Lower lobe of right lung (tissue), 2 donors: ENCODE measurements around the gene ADGRG2. TPM values are rescaled to one million over a fixed set of nuclear protein-coding genes. Genes with fewer than 3 reads are reported as not detected.

Experiments
- ATAC-seq, 2 donors: fragments of 200-7000 bp; cut with Tn5 transposase; one replicate each; pipeline ENCODE4 v1.9.1; 2020 to 2022; ENCODE audit warnings: mild to moderate bottlenecking in 2 of 2, moderate library complexity in 2 of 2
- DNase-seq: peaks from one replicate; pipeline ENCODE4 v3.0.0-alpha.2; 2020
- H3K27ac ChIP-seq: fragments of 200-600 bp; one replicate; pipeline ENCODE4 v1.8.0; 2022
- H3K27me3 ChIP-seq: fragments of 200-600 bp; one replicate; pipeline ENCODE4 v1.8.0; 2022; ENCODE audit warnings: low read depth
- H3K36me3 ChIP-seq: fragments of 200-600 bp; one replicate; pipeline ENCODE4 v1.8.0; 2022; ENCODE audit warnings: mild to moderate bottlenecking
- H3K4me1 ChIP-seq: fragments of 200-600 bp; one replicate; pipeline ENCODE4 v1.8.0; 2022
- H3K4me3 ChIP-seq: fragments of 200-600 bp; one replicate; pipeline ENCODE4 v1.8.0; 2022; ENCODE audit warnings: mild to moderate bottlenecking
- H3K9me3 ChIP-seq: fragments of 200-600 bp; one replicate; pipeline ENCODE4 v1.8.0; 2022
- intact Hi-C: fragments of 100-400 bp; cut with DNase I; formaldehyde crosslinking; loops from one replicate; pipeline ENCODE4 v1.11.0; 2022
- total RNA-seq: library from RNA; stranded (reverse); fragmentation: NEBNext Ultra II Directional; extraction: Animal tissue kit (Norgen Biotek cat#: 25700); gene quantifications from one replicate; pipeline ENCODE4 v1.2.1, GENCODE V29; 2021
- TF ChIP-seq, protein P1 (sequence below): fragments of 200-600 bp; IDR thresholded peaks from one replicate; pipeline ENCODE4 v1.8.0; 2022; ENCODE audit warnings: antibody characterized with exemption, mild to moderate bottlenecking
- donor health status: DM: no; HTN: yes; CAD: no; lungs with severe emphysema.

ADGRG2 gene
- total RNA-seq, 1 donor from 2014 or later = 1.1 TPM

DNA sequence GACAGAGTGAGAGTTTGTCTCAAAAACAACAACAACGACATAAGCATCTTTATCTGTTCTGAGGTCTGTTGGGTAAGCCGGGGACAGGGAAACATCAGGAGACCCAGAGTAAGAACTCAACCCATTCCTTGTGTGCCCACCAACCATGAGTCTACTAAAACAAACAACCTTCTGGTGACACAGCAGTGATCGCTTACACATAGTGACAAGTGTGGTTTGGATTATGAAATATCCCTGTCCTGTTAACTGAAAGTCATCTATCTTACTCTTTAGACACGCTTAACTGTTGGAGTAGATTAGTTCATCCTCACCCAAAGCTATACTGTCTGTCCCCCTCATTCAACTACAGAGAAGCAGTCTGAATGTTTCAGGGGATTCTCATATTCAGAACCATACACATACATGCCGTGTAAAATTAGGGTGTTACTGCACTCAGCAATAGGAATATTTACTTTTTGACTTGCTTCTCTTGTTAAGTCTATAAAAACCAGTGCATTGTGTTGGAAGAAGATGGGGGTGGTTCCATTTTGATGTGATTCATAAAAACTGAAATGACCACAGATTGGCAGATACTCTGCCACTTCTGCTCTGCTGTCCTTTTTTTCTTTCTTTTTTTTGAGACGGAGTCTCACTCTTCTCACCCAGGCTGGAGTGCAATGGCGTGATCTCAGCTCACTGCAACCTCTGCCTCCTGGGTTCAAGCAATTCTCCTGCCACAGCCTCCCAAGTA, 165.8 kb downstream of the ADGRG2 start:
- intact Hi-C loops = no loop called here

DNA sequence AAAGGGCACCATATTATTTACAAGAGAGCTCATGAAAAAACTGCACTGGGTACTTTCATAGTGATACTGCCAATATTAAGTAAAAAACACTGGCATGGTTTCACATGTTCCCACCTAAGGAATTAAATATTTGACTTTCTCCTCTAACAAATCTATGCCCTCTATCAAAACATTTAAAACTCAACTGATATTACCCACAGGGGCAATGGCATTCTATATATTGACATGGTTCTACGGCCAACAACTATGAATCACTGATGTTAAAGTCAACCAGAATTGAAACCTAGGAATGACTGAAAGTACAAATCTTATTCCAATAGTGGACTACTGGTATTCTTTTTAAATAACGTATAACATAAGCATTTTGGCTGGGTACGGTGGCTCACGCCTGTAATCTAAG, 166.6 kb downstream of the ADGRG2 start:
- ATAC-seq (no peak), DNase-seq (no peak)
- intact Hi-C loops = no loop called here
- H3K4me1 ChIP-seq = no peaks in the 10 kb centered on the region
- H3K4me3 ChIP-seq = no peak overlapping the region
- TF ChIP-seq, protein P1, sequence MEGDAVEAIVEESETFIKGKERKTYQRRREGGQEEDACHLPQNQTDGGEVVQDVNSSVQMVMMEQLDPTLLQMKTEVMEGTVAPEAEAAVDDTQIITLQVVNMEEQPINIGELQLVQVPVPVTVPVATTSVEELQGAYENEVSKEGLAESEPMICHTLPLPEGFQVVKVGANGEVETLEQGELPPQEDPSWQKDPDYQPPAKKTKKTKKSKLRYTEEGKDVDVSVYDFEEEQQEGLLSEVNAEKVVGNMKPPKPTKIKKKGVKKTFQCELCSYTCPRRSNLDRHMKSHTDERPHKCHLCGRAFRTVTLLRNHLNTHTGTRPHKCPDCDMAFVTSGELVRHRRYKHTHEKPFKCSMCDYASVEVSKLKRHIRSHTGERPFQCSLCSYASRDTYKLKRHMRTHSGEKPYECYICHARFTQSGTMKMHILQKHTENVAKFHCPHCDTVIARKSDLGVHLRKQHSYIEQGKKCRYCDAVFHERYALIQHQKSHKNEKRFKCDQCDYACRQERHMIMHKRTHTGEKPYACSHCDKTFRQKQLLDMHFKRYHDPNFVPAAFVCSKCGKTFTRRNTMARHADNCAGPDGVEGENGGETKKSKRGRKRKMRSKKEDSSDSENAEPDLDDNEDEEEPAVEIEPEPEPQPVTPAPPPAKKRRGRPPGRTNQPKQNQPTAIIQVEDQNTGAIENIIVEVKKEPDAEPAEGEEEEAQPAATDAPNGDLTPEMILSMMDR = no peak
- H3K9me3 ChIP-seq = no peaks in the 10 kb centered on the region
- H3K27ac ChIP-seq = no peak overlapping the region
- H3K36me3 ChIP-seq = no peaks in the 10 kb centered on the region
- H3K27me3 ChIP-seq = no peaks in the 10 kb centered on the region

More for the DNA sequence above, 165.8 kb downstream of the ADGRG2 start:
- no peak for DNase-seq
- no peak for ATAC-seq
- Histone ChIP-seq H3K4me3 (no peak overlapping the region), H3K27ac (no peak overlapping the region), H3K9me3 (no peaks in the 10 kb centered on the region), H3K27me3 (no peaks in the 10 kb centered on the region), H3K4me1 (no peaks in the 10 kb centered on the region), H3K36me3 (no peaks in the 10 kb centered on the region)
- TF ChIP-seq, protein P1 = no peak

DNA sequence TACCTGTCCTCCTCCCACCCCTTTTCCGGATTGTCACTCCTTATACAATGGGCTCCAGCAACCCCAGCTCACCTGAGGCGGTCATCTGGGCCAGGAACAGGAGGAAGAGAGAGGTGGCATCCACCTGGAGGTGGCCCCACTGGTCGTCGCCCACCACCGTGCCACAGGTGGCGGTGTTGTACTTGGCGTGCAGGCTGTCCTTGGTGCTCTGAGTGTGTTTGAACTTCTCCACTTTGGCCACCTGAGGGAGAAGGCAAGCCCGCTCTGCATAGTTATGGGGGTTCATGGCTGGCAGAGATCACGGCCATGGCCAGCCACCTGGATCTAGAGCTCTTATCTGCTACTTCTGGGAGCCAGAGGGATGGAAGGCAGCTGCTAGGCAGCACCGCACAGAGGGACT, 171.2 kb downstream of the ADGRG2 start:
- Histone ChIP-seq H3K27ac (no peak overlapping the region), H3K4me1 (no peaks in the 10 kb centered on the region), H3K4me3 (no peak overlapping the region), H3K36me3 (no peaks in the 10 kb centered on the region), H3K9me3 (no peaks in the 10 kb centered on the region), H3K27me3 (no peaks in the 10 kb centered on the region)
- intact Hi-C loops = no loop called here
- no peak for DNase-seq
- ATAC-seq = no peak
- TF ChIP-seq, protein P1 = no peak

DNA sequence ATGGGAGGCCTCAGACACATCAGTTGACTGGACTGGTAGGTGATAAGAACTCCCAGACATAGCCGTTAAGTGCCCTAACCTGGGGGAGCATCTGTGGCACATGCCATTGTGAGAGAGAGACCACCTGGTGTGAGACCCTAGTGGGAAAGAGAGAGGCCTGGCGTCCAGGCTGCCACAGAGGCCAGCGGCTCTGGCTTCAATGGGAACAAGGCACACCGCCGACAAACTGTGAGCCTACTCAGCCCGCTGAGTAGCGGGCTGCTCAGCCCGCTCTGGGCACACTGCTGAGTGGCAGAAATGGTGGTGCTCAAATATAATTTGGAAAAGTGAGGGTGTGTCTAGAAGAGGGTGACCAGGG, 172.3 kb downstream of the ADGRG2 start:
- DNase-seq (no peak), ATAC-seq (no peak)
- TF ChIP-seq, protein P1 = no peak
- intact Hi-C loops = no loop called here
- H3K4me1 ChIP-seq = no peaks in the 10 kb centered on the region
- no peak overlapping the region for H3K27ac ChIP-seq
- H3K36me3 ChIP-seq = no peaks in the 10 kb centered on the region
- H3K4me3 ChIP-seq = no peak overlapping the region
- no peaks in the 10 kb centered on the region for H3K27me3 ChIP-seq
- no peaks in the 10 kb centered on the region for H3K9me3 ChIP-seq

DNA sequence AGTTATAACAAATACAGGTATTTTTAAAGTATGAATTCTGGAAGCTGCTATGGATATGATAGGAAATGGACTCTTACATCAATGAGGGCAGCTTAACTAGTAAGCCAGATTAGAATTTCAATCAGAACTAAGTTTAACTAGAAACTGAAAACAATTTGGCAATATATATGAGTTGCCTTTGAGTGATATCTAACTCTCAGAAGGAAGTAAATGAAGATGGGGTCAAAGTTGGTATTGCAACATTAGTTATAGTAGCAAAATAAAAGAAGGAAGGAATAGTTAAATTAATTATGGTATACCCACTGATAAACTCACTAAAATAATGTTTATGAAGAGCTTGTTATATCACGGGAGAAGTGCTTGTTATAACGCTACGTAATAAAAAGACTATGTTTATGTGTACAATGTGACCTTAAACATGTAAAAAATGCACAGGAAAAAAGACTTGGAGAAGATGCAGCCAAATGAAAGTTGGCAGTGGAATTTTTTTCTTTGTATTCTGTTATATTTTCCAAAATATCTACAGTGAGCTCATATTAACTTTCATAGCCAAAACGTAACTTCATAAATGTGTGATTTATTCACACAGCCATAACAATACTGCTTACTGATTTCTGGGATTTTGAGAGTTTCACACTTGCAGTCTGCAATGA, 172.9 kb downstream of the ADGRG2 start:
- H3K27me3 ChIP-seq = no peaks in the 10 kb centered on the region
- no peak overlapping the region for H3K27ac ChIP-seq
- peaks cover 4% of the 10 kb centered on the region for H3K36me3 ChIP-seq
- TF ChIP-seq, protein P1 = no peak
- no peak for DNase-seq
- H3K4me3 ChIP-seq = no peak overlapping the region
- no peak for ATAC-seq
- no peaks in the 10 kb centered on the region for H3K9me3 ChIP-seq
- no peaks in the 10 kb centered on the region for H3K4me1 ChIP-seq
- intact Hi-C loops = no loop called here
